HEK293T (cell line): Measurements from ENCODE around the gene NOS1.

Experiments used
- ARNT ChIP-seq: fragments of 450-650 bp; IDR thresholded peaks from 2 replicates; pipeline ENCODE4 v1.6.1; 2017; ENCODE audit warnings: mild to moderate bottlenecking
- BHLHE40 ChIP-seq: fragments of 450-650 bp; IDR thresholded peaks from 2 replicates; pipeline ENCODE4 v1.6.1; 2016; ENCODE audit warnings: mild to moderate bottlenecking, moderate library complexity, borderline replicate concordance
- CTBP1 ChIP-seq: fragments of 450-650 bp; IDR thresholded peaks from 2 replicates; pipeline ENCODE4 v1.6.1; 2016; ENCODE audit warnings: borderline replicate concordance
- FOXA1 ChIP-seq: fragments of 450-650 bp; IDR thresholded peaks from 2 replicates; pipeline ENCODE4 v1.6.1; 2016; ENCODE audit warnings: mild to moderate bottlenecking
- FOXK2 ChIP-seq: fragments of 450-650 bp; IDR thresholded peaks from 2 replicates; pipeline ENCODE4 v1.6.1; 2016; ENCODE audit warnings: mild to moderate bottlenecking
- FOXM1 ChIP-seq: fragments of 450-650 bp; IDR thresholded peaks from 2 replicates; pipeline ENCODE4 v1.6.1; 2017; ENCODE audit warnings: mild to moderate bottlenecking, borderline replicate concordance
- HDGF ChIP-seq: fragments of 450-650 bp; IDR thresholded peaks from 2 replicates; pipeline ENCODE4 v1.6.1; 2017; ENCODE audit warnings: antibody characterized with exemption, borderline replicate concordance
- LEF1 ChIP-seq: fragments of 450-650 bp; IDR thresholded peaks from 2 replicates; pipeline ENCODE4 v1.6.1; 2017; ENCODE audit warnings: mild to moderate bottlenecking, borderline replicate concordance
- NFRKB ChIP-seq: fragments of 450-650 bp; IDR thresholded peaks from 2 replicates; pipeline ENCODE4 v1.6.1; 2016; ENCODE audit warnings: mild to moderate bottlenecking, moderate library complexity
- PKNOX1 ChIP-seq: fragments of 450-650 bp; IDR thresholded peaks from 2 replicates; pipeline ENCODE4 v1.6.1; 2016
- SP1 ChIP-seq: fragments of 450-650 bp; IDR thresholded peaks from 2 replicates; pipeline ENCODE4 v1.6.1; 2017
- SUZ12 ChIP-seq: fragments of 450-650 bp; IDR thresholded peaks from 2 replicates; pipeline ENCODE4 v1.6.1; 2016; ENCODE audit warnings: mild to moderate bottlenecking
- ZNF384 ChIP-seq: fragments of 450-650 bp; IDR thresholded peaks from 2 replicates; pipeline ENCODE4 v1.6.1; 2016

GRCh38 chr12:117180758-117181467 is 180.5 kb downstream of the NOS1 start:
- TF ChIP-seq SP1 (no peak), PKNOX1 (no peak), HDGF (no peak), ARNT (no peak), SUZ12 (no peak), BHLHE40 (no peak), FOXM1 (no peak), FOXK2 (no peak), NFRKB (no peak), LEF1 (no peak), FOXA1 (no peak), CTBP1 (no peak), ZNF384 (no peak)
